A549 (cell line): Measurements from ENCODE around the gene GLDC. TPM values are rescaled to one million over a fixed set of nuclear protein-coding genes. Genes with fewer than 3 reads are reported as not detected.

Experiments
- ATAC-seq, 2 experiments: fragments of 200-7000 bp in 1 of 2; fragments of >200 bp in 1 of 2; cut with Nextera tagmentation in 1 of 2; cut with Tn5 transposase in 1 of 2; 3 replicates each; pipeline versions ENCODE4 v1.8.0 to v1.9.1; 2018 to 2020; ENCODE audit warnings: mild to moderate bottlenecking in 1 of 2, moderate library complexity in 1 of 2
- CTCF ChIA-PET: fragments of 300-600 bp; sonication (Branson Sonifier 250); formaldehyde crosslinking; extraction: SDS; loops from one replicate; lab custom pipeline; 2021; ENCODE audit warnings: antibody characterized with exemption, inconsistent platforms; lab: Yijun Ruan, JAX
- POLR2A ChIA-PET: fragments of 350-600 bp; formaldehyde crosslinking; extraction: SDS; loops from one replicate; lab custom pipeline; 2021; ENCODE audit warnings: antibody characterized with exemption, inconsistent platforms; lab: Yijun Ruan, JAX
- DNase-seq, 2 experiments: peaks; one replicate each; pipeline versions ENCODE4 v3.0.0 to v3.0.0-alpha.2; 2011 to 2016; ENCODE audit warnings: low read depth in 1 of 2, low spot score in 1 of 2
- FAIRE-seq: peaks from 2 replicates; lab custom pipeline; 2011; peaks lifted over from hg19 to GRCh38; lab: Jason Lieb, UNC
- H3K27ac ChIP-seq, 2 experiments: fragments of >200 bp; sonication (Bioruptor Twin); formaldehyde crosslinking; 3 replicates each; pipeline ENCODE4 v1.5.1; 2016 to 2017
- H3K4me1 ChIP-seq: fragments of >200 bp; sonication (Bioruptor Twin); formaldehyde crosslinking; 3 replicates; pipeline ENCODE4 v1.6.1; 2016
- H3K4me2 ChIP-seq: fragments of >200 bp; sonication (Bioruptor Twin); formaldehyde crosslinking; 3 replicates; pipeline ENCODE4 v1.6.1; 2016
- H3K4me3 ChIP-seq: fragments of >200 bp; sonication (Bioruptor Twin); formaldehyde crosslinking; 3 replicates; pipeline ENCODE4 v1.5.1; 2016
- H3K9me3 ChIP-seq: fragments of >200 bp; sonication (Bioruptor Twin); formaldehyde crosslinking; 3 replicates; pipeline ENCODE4 v1.6.1; 2016
- BCL3 ChIP-seq: fragments of >200 bp; sonication (Bioruptor Twin); formaldehyde crosslinking; IDR thresholded peaks from 3 replicates; pipeline ENCODE4 v1.6.1; 2016
- CBX2 ChIP-seq: fragments of 200-600 bp; sonication (generic); IDR thresholded peaks from 2 replicates; pipeline ENCODE4 v1.6.1; 2016; ENCODE audit warnings: low read depth, mild to moderate bottlenecking, borderline replicate concordance
- CEBPB ChIP-seq, 2 experiments: fragments of >200 bp in 1 of 2; sonication (Bioruptor Twin) in 1 of 2; formaldehyde crosslinking in 1 of 2; IDR thresholded peaks; 2 replicates each; pipeline ENCODE4 v1.6.1; 2012 to 2016
- CHD2 ChIP-seq: fragments of 150-350 bp; IDR thresholded peaks from 2 replicates; pipeline ENCODE4 v1.6.1; 2014; ENCODE audit warnings: low read length; ENCODE audit not compliant: partially characterized antibody
- E2F6 ChIP-seq: IDR thresholded peaks from 2 replicates; pipeline ENCODE4 v1.6.1; 2012; ENCODE audit warnings: low read depth, borderline replicate concordance
- GATA3 ChIP-seq: IDR thresholded peaks from 2 replicates; pipeline ENCODE4 v1.6.1; 2012; ENCODE audit warnings: borderline replicate concordance
- KDM1A ChIP-seq: fragments of 200-600 bp; sonication (generic); IDR thresholded peaks from 2 replicates; pipeline ENCODE4 v1.6.1; 2016; ENCODE audit warnings: low read depth, mild to moderate bottlenecking
- KDM5A ChIP-seq: fragments of 200-600 bp; sonication (generic); IDR thresholded peaks from 2 replicates; pipeline ENCODE4 v1.6.1; 2016; ENCODE audit warnings: antibody characterized with exemption, mild to moderate bottlenecking
- MAZ ChIP-seq: fragments of 150-350 bp; IDR thresholded peaks from 2 replicates; pipeline ENCODE4 v1.6.1; 2014; ENCODE audit warnings: antibody characterized with exemption, low read depth, low read length, borderline replicate concordance
- MYC ChIP-seq: IDR thresholded peaks from 2 replicates; pipeline ENCODE4 v1.6.1; 2012; ENCODE audit warnings: mild to moderate bottlenecking, inconsistent platforms, low read length, improper control_type of control experiment, borderline replicate concordance
- PHF8 ChIP-seq: fragments of 200-600 bp; sonication (generic); IDR thresholded peaks from 2 replicates; pipeline ENCODE4 v1.6.1; 2016; ENCODE audit warnings: low read depth, mild to moderate bottlenecking, antibody characterized with exemption, moderate library complexity, borderline replicate concordance
- RAD21 ChIP-seq, 2 experiments: fragments of >200 bp in 1 of 2; sonication (Bioruptor Twin) in 1 of 2; formaldehyde crosslinking in 1 of 2; IDR thresholded peaks in 1 of 2; conservative IDR thresholded peaks in 1 of 2; 2 replicates in 1 of 2; 3 replicates in 1 of 2; pipeline ENCODE4 v1.6.1; 2012 to 2018; ENCODE audit warnings: inconsistent platforms in 1 of 2
- RNF2 ChIP-seq: fragments of 200-600 bp; sonication (generic); IDR thresholded peaks from 2 replicates; pipeline ENCODE4 v1.6.1; 2016; ENCODE audit warnings: low read depth, mild to moderate bottlenecking, antibody characterized with exemption, moderate library complexity, borderline replicate concordance
- TFCP2L1 ChIP-seq: fragments of 250-450 bp; sonication (Bioruptor Pico); IDR thresholded peaks from 2 replicates; pipeline ENCODE4 v1.5.0; 2021; ENCODE audit warnings: mild to moderate bottlenecking
- TP53 ChIP-seq: fragments of 250-450 bp; sonication (Bioruptor Pico); IDR thresholded peaks from 2 replicates; pipeline ENCODE4 v1.5.0; 2021; ENCODE audit warnings: mild to moderate bottlenecking, moderate library complexity
- ZFP36 ChIP-seq: fragments of 450-650 bp; IDR thresholded peaks from 2 replicates; pipeline ENCODE4 v1.6.1; 2014; ENCODE audit warnings: borderline replicate concordance; ENCODE audit not compliant: partially characterized antibody
- ZNF302 ChIP-seq: fragments of 250-450 bp; sonication (Bioruptor Pico); IDR thresholded peaks from 2 replicates; pipeline ENCODE4 v1.9.0; 2021; ENCODE audit warnings: inconsistent platforms, mild to moderate bottlenecking, moderate library complexity
- WGBS: methylation state at CpG from one replicate; pipeline ENCODE4 v1.1.6; 2017; ENCODE audit errors: missing lambda C conversion rate; 5-methylcytosine and 5-hydroxymethylcytosine counted together
- polyA plus RNA-seq, 4 experiments: library from polyadenylated mRNA; depleted of rRNA in 3 of 4; stranded (reverse); fragments of >200 nt; fragmentation: RNase III in 1 of 4; extraction: RNeasy Plus Mini Kit Qiagen cat#74134 plus additional on column Dnase treatment in 1 of 4; gene quantifications; 2 replicates in 3 of 4; 3 replicates in 1 of 4; pipeline ENCODE4 v1.2.3, GENCODE V29; 2011 to 2017
- TF ChIP-seq, protein P1 (sequence below): fragments of 200-600 bp; sonication (generic); IDR thresholded peaks from 2 replicates; pipeline ENCODE4 v1.6.1; 2016; ENCODE audit warnings: antibody characterized with exemption, mild to moderate bottlenecking, moderate library complexity
- TF ChIP-seq, protein P2 (sequence below): fragments of >200 bp; sonication (Bioruptor Twin); formaldehyde crosslinking; IDR thresholded peaks from 3 replicates; pipeline ENCODE4 v1.5.1; 2016
- TF ChIP-seq, protein P3 (sequence below): fragments of >200 bp; sonication (Bioruptor Twin); formaldehyde crosslinking; IDR thresholded peaks from 2 replicates; pipeline ENCODE4 v1.6.1; 2016

The GLDC gene
- polyA plus RNA-seq, 2 of the 4 experiments (the other 2 are of a cell fraction) = 16.7 to 18.8 TPM

DNA sequence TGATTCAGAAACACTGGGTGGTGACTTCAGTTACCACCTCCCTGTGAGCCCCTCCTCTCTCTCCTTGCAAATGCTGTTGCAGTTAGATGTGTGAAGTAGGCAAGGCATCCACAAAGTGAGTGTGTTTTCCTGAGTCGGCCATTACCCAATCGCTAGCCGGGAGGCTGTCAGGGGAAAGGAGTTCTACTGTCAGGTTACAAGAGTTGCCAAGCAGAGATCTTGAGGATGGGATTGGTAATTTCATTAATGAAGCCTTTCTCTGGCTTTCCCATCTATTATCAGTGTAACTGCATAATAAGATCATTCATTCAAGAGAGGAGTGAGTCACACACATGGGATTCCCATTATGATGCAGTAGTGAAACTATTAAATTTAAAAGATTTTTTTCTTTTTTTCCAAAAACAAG lies 106.9 kb downstream of the GLDC start:
- ATAC-seq (no peak), FAIRE-seq (no peak)
- POLR2A ChIA-PET = no interaction called here
- no peak overlapping the region for H3K27ac ChIP-seq
- no peaks in the 10 kb centered on the region for H3K4me1 ChIP-seq
- TF ChIP-seq ZNF302 (CRISPR knock-in tag) (no peak), PHF8 (no peak), RAD21 (conservative IDR thresholded peaks at IDR 0.05 in 1 of 2, IDR thresholded peaks at IDR 0.05 in 1 of 2) (no peak), MYC (no peak), GATA3 (no peak), E2F6 (no peak), KDM1A (no peak)
- TF ChIP-seq, all 56 proteins: peak for 0
- DNase-seq = no peak
- H3K4me2 ChIP-seq = no peak overlapping the region
- WGBS = 96% methylated on average over 3 of the region's 3 CpGs
- CTCF ChIA-PET = no interaction called here
- H3K4me3 ChIP-seq = no peak overlapping the region
- H3K9me3 ChIP-seq = no peaks in the 10 kb centered on the region

DNA sequence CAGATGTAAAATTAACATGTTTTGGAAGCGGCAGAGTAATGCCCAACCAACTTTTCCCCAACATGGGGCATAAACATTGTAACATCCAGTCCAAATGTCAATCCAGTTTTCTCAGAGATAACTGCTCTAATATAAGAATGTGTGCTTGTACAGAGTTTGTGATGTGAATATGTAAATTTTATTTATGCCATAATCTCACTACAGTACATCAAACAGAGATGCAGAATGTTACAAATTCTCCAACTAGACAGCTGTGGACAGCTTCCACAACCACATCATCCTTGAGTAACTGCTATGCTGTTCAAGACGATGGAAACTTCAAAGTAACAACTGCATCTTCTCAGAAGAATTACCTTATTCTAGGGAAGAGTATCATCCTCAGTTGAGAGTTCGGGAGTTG lies 109.9 kb downstream of the GLDC start:
- H3K4me3 ChIP-seq = no peak overlapping the region
- CTCF ChIA-PET = no interaction called here
- H3K4me2 ChIP-seq = no peak overlapping the region
- DNase-seq (no peak), ATAC-seq (no peak), FAIRE-seq (no peak)
- H3K4me1 ChIP-seq = no peaks in the 10 kb centered on the region
- H3K9me3 ChIP-seq = no peaks in the 10 kb centered on the region
- POLR2A ChIA-PET = no interaction called here
- no peak overlapping the region for H3K27ac ChIP-seq
- WGBS = 89% methylated on average over 3 of the region's 3 CpGs
- TF ChIP-seq MYC = no peak
- no peak for TF ChIP-seq KDM5A
- no peak for TF ChIP-seq TFCP2L1 (CRISPR knock-in tag)
- no peak for TF ChIP-seq RNF2
- no peak for TF ChIP-seq TP53 (CRISPR knock-in tag)
- TF ChIP-seq ZFP36 = no peak
- TF ChIP-seq E2F6 = no peak
- no peak for TF ChIP-seq CBX2
- TF ChIP-seq, protein P1, sequence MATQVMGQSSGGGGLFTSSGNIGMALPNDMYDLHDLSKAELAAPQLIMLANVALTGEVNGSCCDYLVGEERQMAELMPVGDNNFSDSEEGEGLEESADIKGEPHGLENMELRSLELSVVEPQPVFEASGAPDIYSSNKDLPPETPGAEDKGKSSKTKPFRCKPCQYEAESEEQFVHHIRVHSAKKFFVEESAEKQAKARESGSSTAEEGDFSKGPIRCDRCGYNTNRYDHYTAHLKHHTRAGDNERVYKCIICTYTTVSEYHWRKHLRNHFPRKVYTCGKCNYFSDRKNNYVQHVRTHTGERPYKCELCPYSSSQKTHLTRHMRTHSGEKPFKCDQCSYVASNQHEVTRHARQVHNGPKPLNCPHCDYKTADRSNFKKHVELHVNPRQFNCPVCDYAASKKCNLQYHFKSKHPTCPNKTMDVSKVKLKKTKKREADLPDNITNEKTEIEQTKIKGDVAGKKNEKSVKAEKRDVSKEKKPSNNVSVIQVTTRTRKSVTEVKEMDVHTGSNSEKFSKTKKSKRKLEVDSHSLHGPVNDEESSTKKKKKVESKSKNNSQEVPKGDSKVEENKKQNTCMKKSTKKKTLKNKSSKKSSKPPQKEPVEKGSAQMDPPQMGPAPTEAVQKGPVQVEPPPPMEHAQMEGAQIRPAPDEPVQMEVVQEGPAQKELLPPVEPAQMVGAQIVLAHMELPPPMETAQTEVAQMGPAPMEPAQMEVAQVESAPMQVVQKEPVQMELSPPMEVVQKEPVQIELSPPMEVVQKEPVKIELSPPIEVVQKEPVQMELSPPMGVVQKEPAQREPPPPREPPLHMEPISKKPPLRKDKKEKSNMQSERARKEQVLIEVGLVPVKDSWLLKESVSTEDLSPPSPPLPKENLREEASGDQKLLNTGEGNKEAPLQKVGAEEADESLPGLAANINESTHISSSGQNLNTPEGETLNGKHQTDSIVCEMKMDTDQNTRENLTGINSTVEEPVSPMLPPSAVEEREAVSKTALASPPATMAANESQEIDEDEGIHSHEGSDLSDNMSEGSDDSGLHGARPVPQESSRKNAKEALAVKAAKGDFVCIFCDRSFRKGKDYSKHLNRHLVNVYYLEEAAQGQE = no peak
- TF ChIP-seq, protein P2, sequence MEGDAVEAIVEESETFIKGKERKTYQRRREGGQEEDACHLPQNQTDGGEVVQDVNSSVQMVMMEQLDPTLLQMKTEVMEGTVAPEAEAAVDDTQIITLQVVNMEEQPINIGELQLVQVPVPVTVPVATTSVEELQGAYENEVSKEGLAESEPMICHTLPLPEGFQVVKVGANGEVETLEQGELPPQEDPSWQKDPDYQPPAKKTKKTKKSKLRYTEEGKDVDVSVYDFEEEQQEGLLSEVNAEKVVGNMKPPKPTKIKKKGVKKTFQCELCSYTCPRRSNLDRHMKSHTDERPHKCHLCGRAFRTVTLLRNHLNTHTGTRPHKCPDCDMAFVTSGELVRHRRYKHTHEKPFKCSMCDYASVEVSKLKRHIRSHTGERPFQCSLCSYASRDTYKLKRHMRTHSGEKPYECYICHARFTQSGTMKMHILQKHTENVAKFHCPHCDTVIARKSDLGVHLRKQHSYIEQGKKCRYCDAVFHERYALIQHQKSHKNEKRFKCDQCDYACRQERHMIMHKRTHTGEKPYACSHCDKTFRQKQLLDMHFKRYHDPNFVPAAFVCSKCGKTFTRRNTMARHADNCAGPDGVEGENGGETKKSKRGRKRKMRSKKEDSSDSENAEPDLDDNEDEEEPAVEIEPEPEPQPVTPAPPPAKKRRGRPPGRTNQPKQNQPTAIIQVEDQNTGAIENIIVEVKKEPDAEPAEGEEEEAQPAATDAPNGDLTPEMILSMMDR = no peak
- no peak for TF ChIP-seq BCL3
- no peak for TF ChIP-seq KDM1A
- TF ChIP-seq CEBPB (IDR thresholded peaks at IDR 0.05) = no peak
- TF ChIP-seq, protein P3, sequence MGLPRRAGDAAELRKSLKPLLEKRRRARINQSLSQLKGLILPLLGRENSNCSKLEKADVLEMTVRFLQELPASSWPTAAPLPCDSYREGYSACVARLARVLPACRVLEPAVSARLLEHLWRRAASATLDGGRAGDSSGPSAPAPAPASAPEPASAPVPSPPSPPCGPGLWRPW = no peak
- TF ChIP-seq CHD2 = no peak
- TF ChIP-seq MAZ = no peak
